OCI-LY1 (cell line): ENCODE results near the gene TAGLN3.

Experiments
- H2AFZ ChIP-seq: fragments of 200-600 bp; sonication (generic), shearing (Covaris generic); 2 replicates; pipeline ENCODE4 v1.6.0; 2014; ENCODE audit warnings: antibody characterized with exemption, mild to moderate bottlenecking, low read length
- H3F3A ChIP-seq: fragments of 200-600 bp; sonication (generic), shearing (Covaris generic); 2 replicates; pipeline ENCODE4 v1.6.0; 2014; ENCODE audit warnings: mild to moderate bottlenecking, antibody characterized with exemption, low read length, moderate library complexity; ENCODE audit not compliant: insufficient read depth
- H3K27ac ChIP-seq: fragments of 200-600 bp; sonication (generic); 2 replicates; pipeline ENCODE4 v1.5.1; 2014; ENCODE audit warnings: low read length, mixed run types, mild to moderate bottlenecking, low read depth; ENCODE audit not compliant: poor library complexity, severe bottlenecking
- H3K27me3 ChIP-seq: fragments of 200-600 bp; sonication (generic); 2 replicates; pipeline ENCODE4 v1.6.0; 2014; ENCODE audit warnings: antibody characterized with exemption, mild to moderate bottlenecking, low read length, moderate library complexity; ENCODE audit not compliant: insufficient read depth
- H3K36me3 ChIP-seq: fragments of 200-600 bp; sonication (generic); 2 replicates; pipeline ENCODE4 v1.6.1; 2014; ENCODE audit warnings: mild to moderate bottlenecking, antibody characterized with exemption, low read length, moderate library complexity, mixed read lengths; ENCODE audit not compliant: insufficient read depth
- H3K4me1 ChIP-seq: fragments of 200-600 bp; sonication (generic); 2 replicates; pipeline ENCODE4 v1.5.1; 2014; ENCODE audit warnings: mild to moderate bottlenecking, low read length, moderate library complexity; ENCODE audit not compliant: insufficient read depth, severe bottlenecking
- H3K4me2 ChIP-seq: fragments of 200-600 bp; sonication (generic), shearing (Covaris generic); 2 replicates; pipeline ENCODE4 v1.6.1; 2014; ENCODE audit warnings: low read length
- H3K4me3 ChIP-seq: fragments of 200-600 bp; sonication (generic); 2 replicates; pipeline ENCODE4 v1.5.1; 2014; ENCODE audit warnings: low read length, low read depth, mild to moderate bottlenecking, mixed read lengths; ENCODE audit not compliant: poor library complexity, severe bottlenecking
- H3K79me2 ChIP-seq: fragments of 200-600 bp; shearing (Covaris generic); 2 replicates; pipeline ENCODE4 v1.6.1; 2016; ENCODE audit warnings: mixed run types, low read length, mixed read lengths; ENCODE audit not compliant: insufficient read depth
- H3K9ac ChIP-seq: fragments of 200-600 bp; sonication (generic), shearing (Covaris generic); 2 replicates; pipeline ENCODE4 v1.6.1; 2014; ENCODE audit warnings: mild to moderate bottlenecking, low read length, mixed read lengths
- H3K9me2 ChIP-seq: fragments of 200-600 bp; sonication (generic), shearing (Covaris generic); 2 replicates; pipeline ENCODE4 v1.6.1; 2014; ENCODE audit warnings: low read depth, mild to moderate bottlenecking, low read length, mixed read lengths
- H3K9me3 ChIP-seq: fragments of 200-600 bp; shearing (Covaris generic); 2 replicates; pipeline ENCODE4 v1.6.1; 2014; ENCODE audit warnings: low read length, mixed read lengths
- H4K20me1 ChIP-seq: fragments of 200-600 bp; sonication (generic), shearing (Covaris generic); 2 replicates; pipeline ENCODE4 v1.6.0; 2016; ENCODE audit warnings: mild to moderate bottlenecking, low read length; ENCODE audit not compliant: insufficient read depth
- CTCF ChIP-seq: fragments of 200-600 bp; sonication (generic), shearing (Covaris generic); IDR thresholded peaks from 2 replicates; pipeline ENCODE4 v1.5.1; 2017; ENCODE audit warnings: mild to moderate bottlenecking, antibody characterized with exemption, low read length, moderate library complexity, mixed read lengths
- EZH2 ChIP-seq: fragments of 200-600 bp; sonication (generic), shearing (Covaris generic); IDR thresholded peaks from 2 replicates; pipeline ENCODE4 v1.8.0; 2017; ENCODE audit warnings: borderline replicate concordance, mixed run types, mild to moderate bottlenecking, antibody characterized with exemption, low read length, moderate library complexity, mixed read lengths

The TAGLN3 gene

GRCh38 chr3:112005091-112005672, 6.5 kb downstream of the TAGLN3 start:
- Histone ChIP-seq H3K36me3 (no peaks in the 10 kb centered on the region), H3K27ac (no peak overlapping the region), H2AFZ (no peak overlapping the region), H3K79me2 (no peaks in the 10 kb centered on the region), H3F3A (no peaks in the 10 kb centered on the region), H4K20me1 (no peaks in the 10 kb centered on the region), H3K9me3 (no peaks in the 10 kb centered on the region), H3K27me3 (no peaks in the 10 kb centered on the region; the same call in 1 of the 2 replicates), H3K9me2 (no peaks in the 10 kb centered on the region), H3K4me3 (no peak overlapping the region), H3K4me2 (no peak overlapping the region), H3K9ac (no peak overlapping the region), H3K4me1 (no peaks in the 10 kb centered on the region)
- TF ChIP-seq CTCF (no peak), EZH2 (no peak)

- no peaks in the 10 kb centered on the region for H3K9me2 ChIP-seq
- H3K79me2 ChIP-seq = no peaks in the 10 kb centered on the region
- no peaks in the 10 kb centered on the region; the same call in 1 of the 2 replicates for H3K27me3 ChIP-seq
- no peaks in the 10 kb centered on the region for H3K4me1 ChIP-seq
- H3K4me2 ChIP-seq = no peak overlapping the region
- no peaks in the 10 kb centered on the region for H3K9me3 ChIP-seq
- no peaks in the 10 kb centered on the region for H3F3A ChIP-seq
- no peak overlapping the region for H3K9ac ChIP-seq
- H3K4me3 ChIP-seq = no peak overlapping the region
- TF ChIP-seq CTCF (no peak), EZH2 (no peak)
- H3K36me3 ChIP-seq = no peaks in the 10 kb centered on the region
- no peaks in the 10 kb centered on the region for H4K20me1 ChIP-seq
- no peak overlapping the region for H2AFZ ChIP-seq
- no peak overlapping the region for H3K27ac ChIP-seq
These were observed 8.9 kb downstream of the TAGLN3 start for GRCh38 chr3:112007633-112008032.

- no peak overlapping the region for H3K9ac ChIP-seq
- H3K4me3 ChIP-seq = no peak overlapping the region
- H3K36me3 ChIP-seq = no peaks in the 10 kb centered on the region
- no peaks in the 10 kb centered on the region for H3F3A ChIP-seq
- no peaks in the 10 kb centered on the region for H3K79me2 ChIP-seq
- peaks cover 4% of the 10 kb centered on the region for H3K4me1 ChIP-seq
- no peaks in the 10 kb centered on the region; the same call in 1 of the 2 replicates for H3K27me3 ChIP-seq
- no peaks in the 10 kb centered on the region for H3K9me2 ChIP-seq
- H2AFZ ChIP-seq = no peak overlapping the region
- no peak overlapping the region for H3K27ac ChIP-seq
- H3K9me3 ChIP-seq = no peaks in the 10 kb centered on the region
- H4K20me1 ChIP-seq = no peaks in the 10 kb centered on the region
- no peak overlapping the region for H3K4me2 ChIP-seq
- TF ChIP-seq CTCF (no peak), EZH2 (no peak)
These were observed 10.9 kb downstream of the TAGLN3 start for GRCh38 chr3:112009670-112010069.
